ENCODE measurements around the gene ALPI. TPM values are rescaled to one million over a fixed set of nuclear protein-coding genes. Genes with fewer than 3 reads are reported as not detected.

ALPI gene
- total RNA-seq, 2 experiments from 2014 or later = not detected

DNA sequence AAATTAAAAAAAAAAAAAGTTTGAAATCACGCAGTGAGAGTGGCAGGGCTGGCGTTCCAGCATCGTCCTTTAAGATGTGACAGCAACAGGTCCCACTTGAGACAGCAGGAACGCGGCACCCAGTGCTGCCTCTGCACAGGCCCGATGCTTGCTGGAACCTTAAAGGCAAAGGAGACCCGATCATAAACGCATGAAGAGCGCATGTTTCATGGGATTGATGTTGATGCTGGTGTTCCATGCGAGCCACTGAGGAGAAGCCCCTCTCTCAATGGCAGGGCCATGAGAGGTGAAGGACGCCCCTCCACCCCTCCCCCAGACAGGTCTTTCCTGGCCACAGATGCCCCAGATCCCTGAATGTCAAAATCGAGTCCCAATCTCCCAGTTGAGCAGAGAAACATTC lies 17.9 kb upstream of the ALPI start:
- no peak for DNase-seq (ENCODE audit: low spot score)
- BruUV-seq (replicated peaks) = no TSS peak
- Histone ChIP-seq H3K4me3 (ENCODE audit: low read depth, low read length, poor library complexity, severe bottlenecking) (no peak overlapping the region), H3K36me3 (ENCODE audit: insufficient read depth, low read length) (no peaks in the 10 kb centered on the region), H2AFZ (ENCODE audit: low read length) (no peak overlapping the region), H3K9me3 (ENCODE audit: low read length) (no peaks in the 10 kb centered on the region), H3K4me2 (ENCODE audit: low read length) (no peak overlapping the region), H3K79me2 (ENCODE audit: insufficient read depth, low read depth, low read length) (no peaks in the 10 kb centered on the region), H4K20me1 (ENCODE audit: insufficient read depth, low read length) (no peaks in the 10 kb centered on the region), H3K27ac (ENCODE audit: low read depth, low read length, poor library complexity, severe bottlenecking) (no peak overlapping the region), H3K9me2 (ENCODE audit: insufficient read depth, low read length) (no peaks in the 10 kb centered on the region), H3K4me1 (ENCODE audit: insufficient read depth, low read length, poor library complexity, severe bottlenecking) (no peaks in the 10 kb centered on the region)
- ChIA-PET CTCF (ENCODE audit: unreplicated experiment) (no interaction called here), POLR2A (no interaction called here)
- TF ChIP-seq, protein P1, sequence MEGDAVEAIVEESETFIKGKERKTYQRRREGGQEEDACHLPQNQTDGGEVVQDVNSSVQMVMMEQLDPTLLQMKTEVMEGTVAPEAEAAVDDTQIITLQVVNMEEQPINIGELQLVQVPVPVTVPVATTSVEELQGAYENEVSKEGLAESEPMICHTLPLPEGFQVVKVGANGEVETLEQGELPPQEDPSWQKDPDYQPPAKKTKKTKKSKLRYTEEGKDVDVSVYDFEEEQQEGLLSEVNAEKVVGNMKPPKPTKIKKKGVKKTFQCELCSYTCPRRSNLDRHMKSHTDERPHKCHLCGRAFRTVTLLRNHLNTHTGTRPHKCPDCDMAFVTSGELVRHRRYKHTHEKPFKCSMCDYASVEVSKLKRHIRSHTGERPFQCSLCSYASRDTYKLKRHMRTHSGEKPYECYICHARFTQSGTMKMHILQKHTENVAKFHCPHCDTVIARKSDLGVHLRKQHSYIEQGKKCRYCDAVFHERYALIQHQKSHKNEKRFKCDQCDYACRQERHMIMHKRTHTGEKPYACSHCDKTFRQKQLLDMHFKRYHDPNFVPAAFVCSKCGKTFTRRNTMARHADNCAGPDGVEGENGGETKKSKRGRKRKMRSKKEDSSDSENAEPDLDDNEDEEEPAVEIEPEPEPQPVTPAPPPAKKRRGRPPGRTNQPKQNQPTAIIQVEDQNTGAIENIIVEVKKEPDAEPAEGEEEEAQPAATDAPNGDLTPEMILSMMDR (conservative IDR thresholded peaks at IDR 0.05; ENCODE audit: low read length) = no peak
- TF ChIP-seq EZH2phosphoT487 (IDR thresholded peaks at IDR 0.05; ENCODE audit: borderline replicate concordance, low read depth, low read length) = no peak
- intact Hi-C loops (cut with micrococcal nuclease; ENCODE audit: unreplicated experiment) = no loop called here

DNA sequence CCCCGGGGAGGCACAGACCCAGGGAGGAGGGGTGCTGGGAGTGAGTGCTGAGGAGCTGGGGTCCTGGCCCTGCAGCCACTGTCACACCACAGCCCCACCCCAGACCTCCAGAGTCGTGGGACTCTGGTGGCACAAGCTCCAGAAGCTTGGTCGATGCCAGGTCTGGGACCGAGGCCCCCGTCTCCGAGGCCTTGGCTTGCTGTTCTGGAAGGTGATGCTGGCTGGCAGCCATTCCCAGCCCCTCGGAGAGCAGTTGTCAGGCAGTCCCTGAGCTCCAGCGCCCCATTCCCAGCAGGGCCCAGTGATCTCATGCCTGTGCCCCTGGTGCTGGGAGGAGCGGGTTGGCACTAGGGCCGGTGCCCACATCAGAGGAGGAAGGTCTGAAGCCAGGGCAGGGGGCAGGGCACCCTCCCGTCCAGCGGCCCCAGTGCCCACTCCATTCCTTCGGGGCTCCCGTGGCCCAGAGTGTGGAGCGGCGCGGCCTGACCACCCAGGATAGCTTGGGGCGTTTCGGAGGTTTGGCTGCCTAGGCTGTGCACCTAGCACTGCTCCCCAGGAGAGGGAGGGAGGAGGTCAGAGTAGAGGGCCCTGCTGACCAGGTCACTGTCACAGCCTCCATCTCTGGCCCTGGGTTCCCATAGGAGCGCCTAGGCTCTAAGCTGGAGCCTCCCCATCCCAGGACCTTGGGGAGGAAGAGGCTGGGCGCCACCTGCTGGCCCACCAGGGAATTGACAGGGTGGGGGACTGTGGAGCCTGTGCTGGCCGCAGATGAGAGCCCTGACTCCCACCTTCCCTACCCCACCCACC lies 16.8 kb upstream of the ALPI start:
- Histone ChIP-seq H3K9me3 (ENCODE audit: low read length) (no peaks in the 10 kb centered on the region), H3K9me2 (ENCODE audit: insufficient read depth, low read length) (no peaks in the 10 kb centered on the region), H4K20me1 (ENCODE audit: insufficient read depth, low read length) (no peaks in the 10 kb centered on the region), H3K79me2 (ENCODE audit: insufficient read depth, low read depth, low read length) (no peaks in the 10 kb centered on the region), H3K4me3 (ENCODE audit: low read depth, low read length, poor library complexity, severe bottlenecking) (no peak overlapping the region), H3K4me1 (ENCODE audit: insufficient read depth, low read length, poor library complexity, severe bottlenecking) (peaks cover 2% of the 10 kb centered on the region), H3K36me3 (ENCODE audit: insufficient read depth, low read length) (no peaks in the 10 kb centered on the region), H2AFZ (ENCODE audit: low read length) (no peak overlapping the region), H3K4me2 (ENCODE audit: low read length) (no peak overlapping the region), H3K27ac (ENCODE audit: low read depth, low read length, poor library complexity, severe bottlenecking) (no peak overlapping the region)
- ChIA-PET POLR2A (no interaction called here), CTCF (ENCODE audit: unreplicated experiment) (interaction anchor here (0.6 to 0.7 kb wide), 2 partner anchors 74 to 81 kb away, joined by 3 to 4 read pairs; no protein-coding TSS in a partner anchor)
- intact Hi-C loops (cut with micrococcal nuclease; ENCODE audit: unreplicated experiment) = no loop called here
- no peak for TF ChIP-seq EZH2phosphoT487 (IDR thresholded peaks at IDR 0.05; ENCODE audit: borderline replicate concordance, low read depth, low read length)
- TF ChIP-seq, protein P1 (conservative IDR thresholded peaks at IDR 0.05; ENCODE audit: low read length) = peak; percentile 65
- no TSS peak for BruUV-seq (replicated peaks)
- peak; percentile 28 for DNase-seq (ENCODE audit: low spot score)

DNA sequence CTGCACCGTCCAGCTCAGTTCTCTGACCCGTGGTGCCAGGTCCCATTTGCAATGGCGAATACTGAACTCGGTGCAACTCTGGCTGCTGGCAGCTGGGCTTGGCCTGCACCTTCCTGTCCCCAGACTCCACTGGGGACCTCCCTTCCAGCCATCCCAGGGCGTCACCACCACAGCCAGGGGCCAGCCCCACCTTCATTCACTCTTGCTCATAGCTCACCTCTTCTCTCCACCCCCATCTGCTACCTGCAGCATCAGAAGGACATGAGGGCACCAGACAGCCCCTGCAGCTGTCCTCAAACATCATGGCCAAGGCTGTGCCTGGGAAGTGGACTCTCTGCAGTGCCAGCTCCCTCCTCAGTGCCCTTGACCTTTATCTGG lies 16.2 kb upstream of the ALPI start:
- no TSS peak for BruUV-seq (replicated peaks)
- H3K4me2 ChIP-seq (ENCODE audit: low read length) = no peak overlapping the region

More for the DNA sequence above, 16.2 kb upstream of the ALPI start:
- CTCF ChIA-PET (ENCODE audit: unreplicated experiment) = interaction anchor here (0.6 kb wide), 1 partner anchor 73 kb away, joined by 4 read pairs; no protein-coding TSS in a partner anchor
- Histone ChIP-seq H2AFZ (ENCODE audit: low read length) (no peak overlapping the region), H3K9me2 (ENCODE audit: insufficient read depth, low read length) (no peaks in the 10 kb centered on the region), H4K20me1 (ENCODE audit: insufficient read depth, low read length) (no peaks in the 10 kb centered on the region), H3K4me1 (ENCODE audit: insufficient read depth, low read length, poor library complexity, severe bottlenecking) (peaks cover 4% of the 10 kb centered on the region), H3K36me3 (ENCODE audit: insufficient read depth, low read length) (no peaks in the 10 kb centered on the region), H3K27ac (ENCODE audit: low read depth, low read length, poor library complexity, severe bottlenecking) (no peak overlapping the region), H3K79me2 (ENCODE audit: insufficient read depth, low read depth, low read length) (no peaks in the 10 kb centered on the region), H3K4me3 (ENCODE audit: low read depth, low read length, poor library complexity, severe bottlenecking) (no peak overlapping the region), H3K9me3 (ENCODE audit: low read length) (no peaks in the 10 kb centered on the region)
- no peak for TF ChIP-seq EZH2phosphoT487 (IDR thresholded peaks at IDR 0.05; ENCODE audit: borderline replicate concordance, low read depth, low read length)
- TF ChIP-seq, protein P1 (conservative IDR thresholded peaks at IDR 0.05; ENCODE audit: low read length) = peak; percentile 59
- intact Hi-C loops (cut with micrococcal nuclease; ENCODE audit: unreplicated experiment) = loop anchor here (2.0 kb wide), 4 partner anchors 69 to 533 kb away; no protein-coding TSS in a partner anchor
- no peak for DNase-seq (ENCODE audit: low spot score)
- POLR2A ChIA-PET = no interaction called here

Measured in OCI-LY7 (cell line).